Renal cortex interstitium (tissue), 11 donors: ENCODE results near the gene GNG11. TPM values are rescaled to one million over a fixed set of nuclear protein-coding genes. Genes with fewer than 3 reads are reported as not detected.

Experiments
- DNase-seq, 11 donors: peaks; one replicate each; pipeline ENCODE4 v3.0.0-alpha.2; 2013; ENCODE audit warnings: low read depth in 9 of 11, low spot score in 4 of 11; ENCODE audit errors: extremely low read depth in 1 of 11
- polyA plus RNA-seq, 3 donors: library from polyadenylated mRNA; unstranded; fragments of 120-200 nt; gene quantifications; one replicate each; pipeline ENCODE4 v1.2.1, GENCODE V29; 2013; ENCODE audit not compliant: insufficient read length in 3 of 3

Gene GNG11
- polyA plus RNA-seq, 3 donors = 28.7 to 49.7 (median 43.3) TPM

DNA sequence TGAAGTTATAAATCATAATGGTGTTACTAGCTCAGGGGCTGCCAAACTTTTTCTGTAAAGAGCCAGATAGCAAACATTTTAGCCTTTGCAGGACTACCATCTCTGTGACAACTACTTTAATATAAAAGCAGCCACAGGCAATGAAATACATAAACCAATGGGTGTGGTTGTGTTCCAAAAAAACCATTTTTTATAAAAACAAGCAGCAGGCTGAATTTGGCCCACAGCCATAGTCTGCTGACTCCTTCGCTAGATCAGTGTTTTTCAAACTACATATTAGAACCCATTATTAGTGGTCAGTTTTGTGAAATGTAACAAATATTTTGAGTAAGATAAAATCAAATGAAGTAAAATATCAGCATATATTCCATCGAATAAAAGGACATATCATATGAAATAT, 13.6 kb downstream of the GNG11 start:
- no peak for DNase-seq

DNA sequence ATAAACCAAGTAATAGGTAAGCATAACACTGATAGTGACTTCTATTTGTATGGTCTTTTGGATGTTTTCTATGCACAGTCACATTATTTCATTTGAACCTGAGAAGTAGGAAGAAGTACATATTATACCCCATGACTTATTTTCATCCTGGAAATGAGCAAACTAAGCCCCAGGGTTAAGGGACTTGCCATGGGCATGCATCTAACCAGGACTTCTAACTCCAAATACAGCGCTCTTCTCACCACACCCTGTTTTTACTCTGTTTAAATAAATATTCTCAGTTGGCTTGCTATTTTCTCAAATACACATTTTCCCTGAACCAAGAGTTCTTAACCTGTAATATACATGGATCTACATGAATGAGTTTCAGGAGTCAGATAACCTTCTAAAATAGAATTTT, 16.3 kb downstream of the GNG11 start:
- DNase-seq = no peak

DNA sequence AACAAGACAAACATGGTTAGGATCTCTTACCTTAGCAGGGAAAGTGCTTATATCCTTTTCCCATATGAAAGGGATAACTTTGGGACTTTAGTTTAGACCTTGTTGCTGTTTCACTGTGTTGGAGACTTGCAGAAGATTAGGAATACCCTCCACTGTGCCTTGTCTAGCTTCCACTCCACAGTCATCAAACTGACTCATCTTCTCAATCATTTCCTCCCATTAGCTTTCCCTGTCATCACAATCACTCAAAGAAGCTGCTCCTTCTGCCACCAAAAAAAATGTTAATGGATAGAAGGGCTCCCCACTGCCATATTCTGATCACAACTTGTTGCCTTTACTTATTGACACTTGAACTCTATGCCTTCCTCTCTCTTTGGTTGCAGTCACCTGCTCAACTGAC, 16.8 kb downstream of the GNG11 start:
- no peak for DNase-seq

DNA sequence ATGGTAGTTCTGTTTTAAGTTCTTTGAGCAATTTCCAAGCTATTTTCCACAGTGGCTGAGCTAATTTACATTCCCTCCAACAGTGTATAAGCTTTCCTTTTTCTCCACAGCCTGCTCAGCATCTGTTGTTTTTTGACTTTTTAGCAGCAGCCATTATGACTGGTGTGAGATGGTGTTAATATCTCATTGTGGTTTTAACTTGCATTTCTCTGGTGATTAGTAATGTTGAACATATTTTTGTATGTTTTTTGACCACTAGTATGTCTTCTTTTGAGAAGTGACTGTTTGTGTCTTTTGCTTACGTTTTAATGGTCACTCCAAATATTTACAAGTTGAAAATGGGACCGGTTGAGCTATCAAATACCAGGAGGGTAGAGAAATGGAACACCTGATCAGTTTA, 20.4 kb downstream of the GNG11 start:
- no peak for DNase-seq

DNA sequence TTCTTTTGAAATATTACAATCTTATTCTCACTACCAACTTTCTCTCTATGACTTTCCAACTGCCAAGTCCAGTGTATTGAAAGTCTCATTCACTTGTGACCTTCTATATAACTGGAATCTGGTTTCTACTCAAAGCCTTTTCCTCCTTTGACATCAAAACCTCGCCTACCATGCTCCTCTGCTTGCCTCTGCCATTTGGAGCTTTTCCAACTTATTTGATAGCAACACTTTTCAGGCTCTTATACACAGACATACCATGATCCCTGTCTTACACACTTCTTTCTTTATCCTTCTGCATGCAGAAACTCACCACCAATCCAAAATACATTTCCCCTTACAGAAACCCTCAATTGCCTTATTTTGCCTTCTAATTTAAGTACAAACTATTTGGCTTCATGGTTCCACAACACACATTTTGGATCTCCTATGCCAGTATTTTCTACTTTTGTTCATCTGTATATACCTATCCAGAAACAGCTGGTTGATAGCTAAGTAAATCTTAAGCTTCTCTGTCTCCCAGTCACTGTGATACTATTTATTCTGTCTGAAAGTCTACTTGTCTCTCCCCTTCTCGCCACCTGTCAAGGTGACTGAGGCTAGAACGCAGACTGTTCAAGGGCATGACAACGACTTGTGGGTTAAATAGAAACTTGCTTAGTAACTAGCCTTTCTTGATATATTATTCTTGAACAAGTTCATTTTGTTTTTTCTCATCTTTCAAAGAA, 22.4 kb downstream of the GNG11 start:
- no peak for DNase-seq

DNA sequence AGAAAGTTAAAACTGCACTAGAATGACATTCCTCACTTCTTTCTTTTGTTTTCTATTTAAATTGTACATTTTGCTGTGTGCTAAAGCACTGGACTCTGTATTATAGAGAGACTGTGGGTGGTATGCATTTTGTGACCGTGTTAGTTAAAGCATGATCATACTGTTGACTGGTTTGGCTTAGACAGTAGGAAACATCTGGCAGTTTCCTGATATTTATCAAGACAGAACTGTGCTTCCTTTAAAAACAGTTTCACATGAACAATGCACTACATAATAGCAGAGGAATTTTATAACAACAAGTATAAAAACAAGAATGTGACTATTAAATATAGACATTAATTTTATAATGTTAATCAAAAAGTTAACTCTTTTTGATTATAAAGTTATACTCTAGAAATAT, 23.1 kb downstream of the GNG11 start:
- no peak for DNase-seq

DNA sequence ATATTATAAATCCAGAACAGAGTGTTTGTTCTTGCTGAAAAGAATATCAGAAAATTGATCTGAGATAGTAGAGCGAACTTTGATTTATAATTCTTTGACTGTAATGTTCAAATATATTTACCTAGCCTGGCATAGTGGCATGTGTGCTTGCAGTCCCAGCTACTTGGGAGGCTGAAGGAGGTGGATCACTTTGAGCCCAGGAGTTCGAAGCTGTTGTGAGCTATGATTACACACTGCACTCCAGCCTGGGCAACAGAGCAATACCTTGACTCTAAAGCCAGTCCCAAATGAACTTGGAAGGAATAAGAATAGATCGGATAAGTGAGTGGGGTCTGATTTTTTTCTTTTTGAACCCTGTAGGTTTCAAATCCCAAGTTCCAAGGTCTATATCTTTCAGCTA, 23.5 kb downstream of the GNG11 start:
- DNase-seq = no peak

DNA sequence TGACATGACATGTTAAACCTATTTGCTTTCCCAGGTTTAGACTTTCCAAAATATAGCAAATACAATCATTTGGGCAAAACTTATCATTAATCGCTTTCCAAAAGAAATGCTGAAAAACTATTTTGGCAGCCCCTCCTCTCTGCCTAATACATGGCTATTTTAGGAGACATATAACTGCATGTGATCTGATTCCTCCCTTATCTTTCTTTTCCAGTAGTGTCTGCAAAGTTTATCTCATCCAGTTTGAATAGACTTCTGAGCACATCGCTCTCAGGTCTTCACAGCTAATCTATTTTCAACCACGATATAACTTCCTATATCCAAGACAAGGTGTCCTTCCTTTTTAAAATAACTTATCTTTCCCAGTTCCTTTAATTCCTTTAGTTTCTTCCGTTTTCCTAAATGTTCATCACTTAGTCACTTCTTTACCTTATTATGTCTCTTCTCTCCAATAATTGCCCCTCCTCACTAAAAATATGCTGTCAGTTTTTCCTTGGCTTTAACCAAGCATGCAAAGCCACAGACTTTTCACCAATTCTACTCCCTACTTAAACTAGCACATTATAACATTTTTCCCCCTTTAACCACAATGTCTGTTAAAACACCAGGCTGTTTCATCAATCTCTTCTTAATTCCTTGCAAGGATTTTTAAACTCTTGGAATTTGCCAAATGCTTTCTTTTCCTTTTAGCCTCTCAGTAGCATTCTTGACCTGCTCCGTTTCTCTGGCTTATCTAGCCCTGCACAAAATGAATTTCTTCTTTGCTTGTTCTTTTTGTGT, 24.4 kb downstream of the GNG11 start:
- DNase-seq = no peak

DNA sequence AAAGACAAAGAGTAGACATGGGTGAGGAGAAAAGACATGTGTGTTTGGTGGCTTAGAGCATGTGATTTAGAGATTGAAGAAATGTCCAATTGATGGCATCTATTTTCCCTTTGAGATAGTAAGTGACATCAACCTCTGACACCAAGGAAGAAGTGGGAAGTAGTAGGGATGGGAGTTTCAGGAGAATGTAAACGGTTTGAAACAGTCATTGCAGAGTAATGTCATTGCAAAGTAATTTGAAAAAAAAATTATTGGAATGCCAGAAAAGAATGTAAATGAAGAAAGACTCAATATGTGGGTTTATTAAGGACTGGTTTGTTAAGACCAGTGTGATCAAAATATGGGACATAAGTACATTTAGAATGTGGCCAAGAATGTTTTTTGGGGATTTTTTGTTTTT, 26.6 kb downstream of the GNG11 start:
- DNase-seq = no peak

DNA sequence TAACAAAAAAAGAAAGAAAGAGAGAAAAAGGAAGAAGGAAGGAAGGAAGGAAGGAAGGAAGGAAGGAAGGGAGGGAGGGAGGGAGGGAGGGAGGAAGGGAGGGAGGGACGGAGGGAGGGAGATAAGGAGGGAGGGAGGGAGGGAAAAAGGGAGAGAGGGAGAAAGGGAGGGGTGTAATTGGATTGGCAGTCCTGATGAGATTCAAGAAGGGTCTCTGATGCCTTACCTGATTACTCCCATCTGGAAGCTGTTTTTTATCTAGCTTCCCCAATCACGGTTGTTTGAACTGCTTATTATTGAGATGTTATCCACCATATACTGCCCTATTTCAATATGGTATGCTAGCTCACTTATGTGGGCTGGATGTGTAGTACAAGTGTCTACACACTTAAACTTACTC, 27.3 kb downstream of the GNG11 start:
- DNase-seq = no peak

DNA sequence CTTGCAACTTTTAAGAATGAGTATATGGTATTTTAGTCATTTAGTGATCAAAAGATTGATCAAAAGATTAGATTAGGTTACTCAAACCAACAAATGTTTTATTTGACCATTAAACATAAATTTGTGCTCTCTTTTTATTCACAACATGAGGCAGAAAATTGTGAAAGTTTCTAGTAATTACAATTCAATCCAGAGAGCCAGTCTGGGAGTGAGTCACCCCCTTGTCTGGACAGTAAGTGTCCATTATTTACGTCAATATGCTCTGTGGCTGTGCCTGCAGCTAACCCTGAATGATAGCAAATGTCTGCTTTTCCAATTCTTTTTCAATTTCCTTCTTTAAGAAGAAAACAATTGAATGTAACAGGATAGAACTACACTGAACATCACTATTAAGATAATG, 27.9 kb downstream of the GNG11 start:
- no peak for DNase-seq

DNA sequence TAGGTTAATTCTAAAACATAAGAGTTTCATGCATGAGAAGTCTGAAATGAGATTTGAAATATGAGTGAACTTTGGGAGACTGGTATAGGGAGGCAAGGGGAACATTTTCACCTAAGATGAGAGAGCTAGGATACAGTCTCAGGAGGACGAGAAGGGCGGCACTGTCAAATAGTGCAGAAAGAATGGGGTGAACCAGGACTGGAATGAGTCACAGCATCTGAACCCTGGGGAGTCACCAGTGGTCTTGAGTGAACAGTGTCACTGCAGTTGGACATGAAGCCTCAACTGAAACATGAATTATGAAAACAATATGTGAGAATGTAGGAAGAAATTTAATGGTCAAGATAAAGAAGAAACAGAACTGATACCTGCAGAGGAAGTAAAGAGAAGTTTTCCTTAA, 33.8 kb downstream of the GNG11 start:
- DNase-seq = no peak

DNA sequence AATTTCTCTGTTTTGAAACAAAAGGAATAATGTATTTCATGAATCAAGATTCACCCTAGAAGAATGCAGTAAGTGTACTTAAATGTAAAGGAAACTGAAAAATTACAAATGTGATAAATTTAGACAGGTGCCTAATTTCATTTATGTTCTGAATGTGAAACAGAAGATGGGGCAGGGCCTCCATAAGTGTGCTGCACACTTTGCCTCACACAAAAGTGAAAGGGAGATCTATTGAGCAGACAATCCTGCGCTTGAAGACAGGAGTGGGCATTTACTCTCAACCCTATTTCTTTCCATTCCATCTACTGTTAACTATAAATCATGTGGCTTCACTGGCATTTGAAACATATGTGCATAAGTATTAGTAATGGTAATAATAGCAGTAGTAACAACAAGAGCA, 36.2 kb downstream of the GNG11 start:
- DNase-seq = no peak

DNA sequence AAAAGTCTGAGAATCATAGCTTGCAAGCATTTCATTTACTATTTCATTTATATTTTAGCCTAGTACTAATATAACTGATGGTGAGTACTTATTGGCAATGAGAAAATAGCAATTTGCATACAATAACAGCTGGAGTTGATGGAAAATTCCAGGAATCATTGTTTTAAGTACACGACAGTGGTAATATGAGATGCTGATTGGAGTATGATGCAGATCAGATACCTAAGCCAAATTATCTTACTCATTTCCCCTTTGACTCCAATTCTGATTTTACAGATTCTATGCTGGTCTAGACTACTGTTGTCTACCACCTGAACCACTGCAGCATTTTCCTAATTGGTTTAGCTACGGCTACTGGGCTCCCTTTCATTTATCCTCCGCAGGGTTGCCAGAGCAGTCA, 36.7 kb downstream of the GNG11 start:
- no peak for DNase-seq

DNA sequence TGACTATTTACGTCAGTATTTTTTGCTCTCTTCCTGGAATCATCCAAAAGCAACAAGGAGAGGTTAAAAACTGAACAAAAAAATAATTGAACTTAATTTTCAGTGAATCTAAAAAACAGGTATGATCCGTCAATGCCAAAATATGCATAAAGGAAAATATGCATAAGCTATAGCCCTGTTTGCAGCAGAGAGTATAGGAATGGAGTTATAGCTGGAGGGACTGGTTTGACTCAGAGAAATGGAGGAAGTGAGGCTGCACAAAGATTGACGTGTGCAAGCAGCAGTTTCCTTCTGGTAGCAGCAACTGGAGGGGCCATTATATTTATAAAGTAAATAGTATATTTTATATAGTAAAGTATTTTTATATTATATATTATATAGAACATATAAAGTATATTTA, 37.1 kb downstream of the GNG11 start:
- no peak for DNase-seq

DNA sequence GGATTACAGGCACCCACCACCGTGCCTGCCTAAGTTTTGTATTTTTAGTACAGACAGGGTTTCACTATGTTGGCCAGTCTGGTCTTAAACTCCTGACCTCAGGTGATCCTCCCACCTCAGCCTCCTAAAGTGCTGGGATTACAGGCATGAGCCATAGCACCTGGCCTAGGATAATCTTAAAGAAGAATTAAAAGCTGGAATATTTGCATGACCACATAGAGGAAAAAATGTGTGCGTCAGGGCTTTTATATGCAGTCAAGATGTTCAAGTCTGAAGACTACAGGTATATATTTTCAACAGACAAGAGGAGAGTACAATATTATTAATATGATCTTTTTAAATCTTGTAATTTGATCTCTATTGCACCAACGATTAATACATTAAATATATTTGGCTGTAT, 39.5 kb downstream of the GNG11 start:
- DNase-seq = no peak

DNA sequence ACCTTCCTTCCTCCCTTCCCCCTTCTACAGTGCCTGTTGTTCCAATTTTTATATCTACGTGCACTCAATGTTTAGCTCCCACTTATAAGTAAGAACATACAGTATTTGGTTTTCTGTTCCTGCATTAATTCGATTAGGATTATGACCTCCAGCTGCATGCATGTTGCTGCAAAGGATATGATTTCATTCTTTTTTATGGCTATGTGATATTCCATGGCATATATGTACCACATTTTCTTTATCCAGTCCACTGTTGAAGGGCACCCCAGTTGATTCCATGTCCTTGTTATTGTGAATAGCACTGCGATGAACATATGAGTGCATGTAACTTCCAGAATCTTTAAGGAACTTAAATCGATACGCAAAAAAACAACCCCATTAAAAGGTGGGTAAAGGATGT, 42.7 kb downstream of the GNG11 start:
- no peak for DNase-seq

DNA sequence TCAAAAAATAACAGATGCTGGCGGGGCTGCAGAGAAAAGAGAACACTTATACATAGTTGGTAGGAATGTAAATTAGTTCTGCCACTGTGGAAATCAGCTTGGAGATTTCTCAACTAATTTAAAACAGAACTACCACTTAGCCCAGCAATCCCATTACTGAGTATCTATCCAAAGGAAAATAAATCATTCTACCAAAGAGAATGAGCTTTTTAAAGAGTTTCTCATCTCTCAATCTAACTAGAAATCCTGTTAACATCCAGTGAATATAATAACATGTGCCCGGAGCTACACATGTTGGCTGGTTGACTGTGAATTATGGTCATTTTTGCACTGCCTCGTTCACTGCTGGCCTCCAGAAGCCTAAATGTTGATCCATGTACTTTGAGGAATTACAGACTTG, 43.3 kb downstream of the GNG11 start:
- DNase-seq = no peak

DNA sequence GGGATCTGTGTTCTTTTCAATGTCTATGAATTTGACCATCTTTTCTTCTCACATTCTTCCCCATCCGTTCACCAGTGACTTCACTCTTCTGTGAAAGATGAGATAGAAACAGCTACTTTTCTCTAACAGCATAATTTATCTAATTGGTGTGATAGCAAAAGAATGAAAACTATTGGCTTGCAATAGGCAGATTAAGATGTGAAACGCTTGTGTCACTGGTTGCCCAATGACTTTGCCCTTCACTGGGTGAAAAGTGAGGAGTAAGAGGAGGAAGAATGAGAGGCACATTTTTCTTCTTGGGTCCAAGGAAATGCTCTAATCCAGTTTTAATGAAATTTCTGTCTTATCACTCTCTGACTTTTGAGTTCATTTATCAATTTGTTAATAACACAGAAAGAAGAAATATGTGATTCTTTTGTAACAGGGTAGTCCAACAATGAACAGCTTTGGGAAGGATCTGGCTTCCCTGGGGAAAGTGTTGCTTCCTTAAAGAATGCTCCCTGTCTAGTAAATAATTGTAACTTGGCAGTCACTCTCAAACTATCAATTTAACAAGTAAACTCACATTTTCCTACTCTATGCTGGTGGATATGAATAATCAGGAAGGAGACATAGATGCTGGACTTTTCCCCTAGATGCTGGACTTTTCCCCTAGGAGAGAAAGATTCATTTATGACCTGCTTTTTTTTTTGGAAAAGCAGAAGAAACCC, 47.5 kb downstream of the GNG11 start:
- no peak for DNase-seq

DNA sequence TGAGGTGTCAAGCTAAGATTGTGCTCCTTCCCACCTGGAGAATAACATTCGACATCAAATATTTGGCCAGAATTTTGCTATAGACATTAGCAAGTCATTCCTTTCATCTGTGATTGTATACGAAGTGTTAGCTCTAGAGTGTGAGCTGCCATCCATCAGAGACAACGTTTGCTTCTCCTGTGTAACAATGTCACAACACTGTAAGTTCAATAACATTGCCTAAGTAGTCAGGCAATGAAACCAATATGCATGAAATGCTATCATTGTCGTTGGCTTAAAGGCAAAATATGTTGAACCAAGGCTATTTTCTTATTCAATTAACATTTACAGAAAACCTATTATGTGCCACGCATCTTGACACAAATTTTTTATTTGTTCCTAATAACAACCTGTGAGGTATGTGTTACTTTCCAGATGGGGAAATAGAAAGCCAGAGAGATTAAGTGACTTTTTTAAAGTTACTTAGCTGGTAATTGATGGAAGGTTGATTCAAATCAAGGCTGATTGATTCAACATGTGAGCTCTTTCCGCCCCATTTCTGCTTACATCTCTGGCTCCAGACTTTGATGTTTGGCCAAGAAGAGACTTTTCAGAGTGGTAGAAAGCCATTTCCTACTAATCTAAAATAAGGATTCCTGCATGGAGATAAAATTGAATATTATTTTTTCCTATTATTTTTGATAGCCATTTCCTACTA, 50.6 kb downstream of the GNG11 start:
- no peak for DNase-seq
